Muscle of back (tissue), 11 donors: ENCODE measurements around the gene CIAO2A. TPM values are rescaled to one million over a fixed set of nuclear protein-coding genes. Genes with fewer than 3 reads are reported as not detected.

ENCODE experiments used
- DNase-seq, 3 donors: peaks; one replicate each; pipeline versions ENCODE4 v3.0.0 to v3.0.0-alpha.2; 2013
- polyA plus RNA-seq, 10 donors: library from polyadenylated mRNA; unstranded; fragments of 120-200 nt; gene quantifications; one replicate each; pipeline ENCODE4 v1.2.1, GENCODE V29; 2013; ENCODE audit not compliant: insufficient read length in 10 of 10

The CIAO2A gene
- polyA plus RNA-seq, 10 donors = 45.5 to 55.7 (median 49.0) TPM

GRCh38 chr15:64045774-64046420, 47.7 kb downstream of the CIAO2A start:
- peak in 1 of 3 donors; percentile 29 for DNase-seq

- DNase-seq = no peak
Measured at GRCh38 chr15:64045101-64045435, 48.6 kb downstream of the CIAO2A start.

GRCh38 chr15:64044300-64045100, 49.1 kb downstream of the CIAO2A start:
- DNase-seq = no peak

GRCh38 chr15:64038878-64039610, 54.6 kb downstream of the CIAO2A start:
- no peak for DNase-seq

GRCh38 chr15:64037966-64038365, 55.7 kb downstream of the CIAO2A start:
- no peak for DNase-seq

GRCh38 chr15:64037116-64037515, 56.5 kb downstream of the CIAO2A start:
- no peak for DNase-seq

GRCh38 chr15:64035525-64035924, 58.1 kb downstream of the CIAO2A start:
- DNase-seq = no peak

GRCh38 chr15:64034519-64034918, 59.1 kb downstream of the CIAO2A start:
- no peak for DNase-seq

- no peak for DNase-seq
Measured at GRCh38 chr15:64032329-64032728, 61.3 kb downstream of the CIAO2A start.

- DNase-seq = no peak
Measured at GRCh38 chr15:64030123-64030522, 63.5 kb downstream of the CIAO2A start.

- no peak for DNase-seq
Measured at GRCh38 chr15:64029633-64030032, 64.0 kb downstream of the CIAO2A start.

GRCh38 chr15:64029110-64029509, 64.5 kb downstream of the CIAO2A start:
- no peak for DNase-seq

GRCh38 chr15:64026591-64026990, 67.0 kb downstream of the CIAO2A start:
- no peak for DNase-seq

- DNase-seq = no peak
Measured at GRCh38 chr15:64024172-64025050, 69.2 kb downstream of the CIAO2A start.

GRCh38 chr15:64023220-64023619, 70.4 kb downstream of the CIAO2A start:
- DNase-seq = no peak

- DNase-seq = no peak
Measured at GRCh38 chr15:64022571-64022970, 71.1 kb downstream of the CIAO2A start.

Other genes starting within 250 kb of the CIAO2A start
- 1 to 10 TPM; 2.3 to 5.6 (median 3.4) TPM for gene DAPK2, start 47.4 kb downstream of the CIAO2A start, polyA plus RNA-seq
- gene SNX1, start 2.1 kb upstream of the CIAO2A start, polyA plus RNA-seq = 10 to 100 TPM; 46.1 to 62.3 (median 56.5) TPM
- 1 to 10 TPM in 3 of 10 donors, under 1 TPM in 7; 0.39 to 1.5 (median 0.80) TPM for gene SNX22, start 57.9 kb upstream of the CIAO2A start, polyA plus RNA-seq
- 100 to 1,000 TPM; 231 to 484 (median 310) TPM for gene PPIB, start 69.2 kb upstream of the CIAO2A start, polyA plus RNA-seq